A549 (cell line): ENCODE measurements around the gene KCNQ5.

Experiments
- BCL3 ChIP-seq: fragments of >200 bp; sonication (Bioruptor Twin); formaldehyde crosslinking; IDR thresholded peaks from 3 replicates; pipeline ENCODE4 v1.6.1; 2016
- CHD2 ChIP-seq: fragments of 150-350 bp; IDR thresholded peaks from 2 replicates; pipeline ENCODE4 v1.6.1; 2014; ENCODE audit warnings: low read length; ENCODE audit not compliant: partially characterized antibody
- CTCF ChIP-seq: fragments of >200 bp; sonication (Bioruptor Twin); formaldehyde crosslinking; IDR thresholded peaks from 3 replicates; pipeline ENCODE4 v1.5.1; 2016
- E2F6 ChIP-seq: IDR thresholded peaks from 2 replicates; pipeline ENCODE4 v1.6.1; 2012; ENCODE audit warnings: low read depth, borderline replicate concordance
- EHMT2 ChIP-seq: fragments of 200-600 bp; sonication (generic); IDR thresholded peaks from 2 replicates; pipeline ENCODE4 v1.6.1; 2016; ENCODE audit warnings: antibody characterized with exemption, low read depth, mild to moderate bottlenecking, moderate library complexity
- EP300 ChIP-seq, 2 experiments: fragments of >200 bp; sonication (Bioruptor Twin); formaldehyde crosslinking; IDR thresholded peaks; 2 replicates in 1 of 2; 3 replicates in 1 of 2; pipeline ENCODE4 v1.6.1; 2016 to 2017
- ESRRA ChIP-seq: fragments of 150-350 bp; IDR thresholded peaks from 2 replicates; pipeline ENCODE4 v1.6.1; 2014; ENCODE audit warnings: mild to moderate bottlenecking, low read length, borderline replicate concordance
- HMGXB4 ChIP-seq: fragments of 250-450 bp; sonication (Bioruptor Pico); IDR thresholded peaks from 2 replicates; pipeline ENCODE4 v1.5.0; 2021; ENCODE audit warnings: mild to moderate bottlenecking, moderate library complexity, borderline replicate concordance
- MYC ChIP-seq: IDR thresholded peaks from 2 replicates; pipeline ENCODE4 v1.6.1; 2012; ENCODE audit warnings: mild to moderate bottlenecking, inconsistent platforms, low read length, improper control_type of control experiment, borderline replicate concordance
- POLR2A ChIP-seq: IDR thresholded peaks from 2 replicates; pipeline ENCODE4 v1.6.1; 2012; ENCODE audit warnings: mild to moderate bottlenecking, low read length
- RCOR1 ChIP-seq: fragments of 150-350 bp; IDR thresholded peaks from 2 replicates; pipeline ENCODE4 v1.6.1; 2014; ENCODE audit warnings: antibody characterized with exemption, low read length, low read depth
- RFX5 ChIP-seq: fragments of 450-650 bp; IDR thresholded peaks from 2 replicates; pipeline ENCODE4 v1.7.1; 2014; ENCODE audit warnings: antibody characterized with exemption, mild to moderate bottlenecking, moderate library complexity
- ZFP36 ChIP-seq: fragments of 450-650 bp; IDR thresholded peaks from 2 replicates; pipeline ENCODE4 v1.6.1; 2014; ENCODE audit warnings: borderline replicate concordance; ENCODE audit not compliant: partially characterized antibody
- ZSCAN20 ChIP-seq: fragments of 250-450 bp; sonication (Bioruptor Pico); IDR thresholded peaks from 2 replicates; pipeline ENCODE4 v1.8.0; 2022; ENCODE audit warnings: mild to moderate bottlenecking, moderate library complexity

- TF ChIP-seq MYC: no peak
- no peak for TF ChIP-seq CTCF
- no peak for TF ChIP-seq ZFP36
- TF ChIP-seq HMGXB4 (CRISPR knock-in tag): no peak
- no peak for TF ChIP-seq EP300 (IDR thresholded peaks at IDR 0.05)
- TF ChIP-seq RCOR1: no peak
- no peak for TF ChIP-seq POLR2A
- TF ChIP-seq ZSCAN20: no peak
- TF ChIP-seq EHMT2: no peak
- no peak for TF ChIP-seq BCL3
- TF ChIP-seq RFX5: no peak
- no peak for TF ChIP-seq CHD2
- no peak for TF ChIP-seq ESRRA
- no peak for TF ChIP-seq E2F6
Observed at GRCh38 chr6:72619883-72620696, 1.8 kb upstream of the KCNQ5 start.
